GM23338 (cell line): ENCODE results near the gene CTNNA2. TPM values are rescaled to one million over a fixed set of nuclear protein-coding genes. Genes with fewer than 3 reads are reported as not detected.

ENCODE experiments used
- ATAC-seq: fragments of 200-7000 bp; cut with Tn5 transposase; 3 replicates; pipeline ENCODE4 v1.9.1; 2020
- DNase-seq: peaks from one replicate; pipeline ENCODE4 v3.0.0-alpha.2; 2015; ENCODE audit warnings: low spot score
- H2AFZ ChIP-seq: fragments of 200-600 bp; sonication (generic); 2 replicates; pipeline ENCODE4 v1.8.0; 2016; ENCODE audit warnings: antibody characterized with exemption, mild to moderate bottlenecking, moderate library complexity
- H3F3A ChIP-seq: fragments of 200-600 bp; sonication (generic); replicated peaks from 2 replicates; pipeline ENCODE4 v1.8.0; 2017; ENCODE audit warnings: antibody characterized with exemption, mixed run types, low read depth
- H3K27ac ChIP-seq: fragments of 200-600 bp; sonication (generic); 2 replicates; pipeline ENCODE4 v1.6.1; 2016; ENCODE audit warnings: low read depth
- H3K27me3 ChIP-seq: fragments of 200-600 bp; sonication (generic); 2 replicates; pipeline ENCODE4 v1.8.0; 2016; ENCODE audit warnings: mild to moderate bottlenecking, mixed run types, moderate library complexity; ENCODE audit not compliant: insufficient read depth
- H3K36me3 ChIP-seq: fragments of 200-600 bp; sonication (generic); 2 replicates; pipeline ENCODE4 v1.8.0; 2016; ENCODE audit warnings: mild to moderate bottlenecking; ENCODE audit not compliant: insufficient read depth
- H3K4me1 ChIP-seq: fragments of 200-600 bp; sonication (generic); 2 replicates; pipeline ENCODE4 v1.8.0; 2016; ENCODE audit warnings: mild to moderate bottlenecking, moderate library complexity; ENCODE audit not compliant: insufficient read depth
- H3K4me2 ChIP-seq: fragments of 200-600 bp; sonication (generic); 2 replicates; pipeline ENCODE4 v1.7.1; 2017; ENCODE audit warnings: mixed run types
- H3K4me3 ChIP-seq: fragments of 200-600 bp; sonication (generic); 2 replicates; pipeline ENCODE4 v1.6.1; 2016; ENCODE audit warnings: mixed run types
- H3K79me2 ChIP-seq: fragments of 200-600 bp; sonication (generic); replicated peaks from 2 replicates; pipeline ENCODE4 v1.8.0; 2017; ENCODE audit warnings: mild to moderate bottlenecking; ENCODE audit not compliant: insufficient read depth
- H3K9me2 ChIP-seq: fragments of 200-600 bp; sonication (generic); 2 replicates; pipeline ENCODE4 v1.8.0; 2017; ENCODE audit not compliant: insufficient read depth
- H4K20me1 ChIP-seq: fragments of 200-600 bp; sonication (generic); replicated peaks from 2 replicates; pipeline ENCODE4 v1.8.0; 2017; ENCODE audit warnings: mild to moderate bottlenecking; ENCODE audit not compliant: insufficient read depth
- H3K27ac Mint-ChIP-seq: 2 replicates; pipeline ENCODE4 v1.8.0; 2020; ENCODE audit warnings: inconsistent platforms, mild to moderate bottlenecking, moderate library complexity, mixed read lengths
- H3K27me3 Mint-ChIP-seq: 3 replicates; pipeline ENCODE4 v1.8.0; 2022; ENCODE audit warnings: low read depth, mild to moderate bottlenecking, moderate library complexity, mixed read lengths, inconsistent platforms; ENCODE audit not compliant: insufficient read depth, poor library complexity
- H3K36me3 Mint-ChIP-seq: 3 replicates; pipeline ENCODE4 v1.8.0; 2021; ENCODE audit warnings: low read depth, mild to moderate bottlenecking, inconsistent platforms, moderate library complexity, mixed read lengths
- H3K4me1 Mint-ChIP-seq: 3 replicates; pipeline ENCODE4 v1.8.0; 2020; ENCODE audit warnings: mild to moderate bottlenecking, inconsistent platforms, mixed read lengths
- H3K4me3 Mint-ChIP-seq: 3 replicates; pipeline ENCODE4 v1.8.0; 2021; ENCODE audit warnings: moderate library complexity, mild to moderate bottlenecking, inconsistent platforms, mixed read lengths
- H3K9me3 Mint-ChIP-seq: 3 replicates; pipeline ENCODE4 v1.8.0; 2020; ENCODE audit warnings: moderate library complexity, mild to moderate bottlenecking, inconsistent platforms, mixed read lengths
- CREB1 ChIP-seq: fragments of 250-450 bp; sonication (Bioruptor Pico); IDR thresholded peaks from 2 replicates; pipeline ENCODE4 v1.5.0; 2020; ENCODE audit warnings: low read depth, mild to moderate bottlenecking, moderate library complexity
- JUNB ChIP-seq: IDR thresholded peaks from one replicate; pipeline ENCODE4 v1.6.1; 2016; ENCODE audit warnings: antibody characterized with exemption; ENCODE audit not compliant: unreplicated experiment
- STAT1 ChIP-seq: IDR thresholded peaks from one replicate; pipeline ENCODE4 v1.6.1; 2016; ENCODE audit warnings: antibody characterized with exemption; ENCODE audit not compliant: unreplicated experiment
- ZNF114 ChIP-seq: fragments of 250-450 bp; sonication (Bioruptor Pico); IDR thresholded peaks from 2 replicates; pipeline ENCODE4 v1.5.0; 2020; ENCODE audit warnings: mild to moderate bottlenecking, moderate library complexity
- polyA plus RNA-seq: library from polyadenylated mRNA; unstranded; fragments of >200 nt; fragmentation: Nextera tagmentation; extraction: Ambion mirVana; gene quantifications from 2 replicates; pipeline ENCODE4 v1.2.1, GENCODE V29; 2016
- total RNA-seq: library from RNA; depleted of rRNA; stranded (reverse); fragments of >200 nt; shearing (Covaris generic); gene quantifications from 2 replicates; pipeline ENCODE4 v1.2.3, GENCODE V29; 2014
- TF ChIP-seq, protein P1 (sequence below), 2 experiments: fragments of 200-600 bp in 1 of 2; sonication (generic) in 1 of 2; conservative IDR thresholded peaks; 2 replicates each; pipeline versions ENCODE4 v1.5.1 to v1.6.1; 2016 to 2017; ENCODE audit warnings: antibody characterized with exemption in 2 of 2, low read depth in 2 of 2, mild to moderate bottlenecking in 2 of 2, moderate library complexity in 1 of 2
- TF ChIP-seq, protein P2 (sequence below): IDR thresholded peaks from 2 replicates; pipeline ENCODE4 v1.6.1; 2016; ENCODE audit warnings: antibody characterized with exemption
- TF ChIP-seq, protein P3 (sequence below): IDR thresholded peaks from one replicate; pipeline ENCODE4 v1.6.1; 2018; ENCODE audit warnings: antibody characterized with exemption; ENCODE audit not compliant: unreplicated experiment

CTNNA2 gene
- total and polyA plus RNA-seq, 2 experiments from 2014 or later: 6.4 to 15.6 TPM

DNA sequence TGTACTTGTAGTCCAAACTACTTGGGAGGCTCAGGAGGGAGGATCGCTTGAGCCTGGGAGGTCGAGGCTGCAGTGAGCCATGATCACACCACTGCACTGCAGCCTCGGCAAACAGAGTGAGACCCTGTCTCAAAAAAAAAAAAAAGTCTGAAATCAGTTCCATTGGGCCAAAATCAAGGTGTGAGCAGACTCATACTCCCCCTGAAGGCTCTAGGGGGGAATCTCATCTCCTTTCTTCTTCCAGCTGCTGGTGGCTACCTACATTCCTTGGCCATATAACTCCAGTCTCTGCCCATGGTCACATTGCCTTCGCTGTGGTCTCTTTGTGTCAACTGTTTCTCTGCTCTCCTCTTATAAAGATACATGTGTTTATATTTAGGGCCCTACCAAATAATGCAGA, 557.7 kb downstream of the CTNNA2 start:
- Mint-ChIP-seq H3K4me1 (peaks cover 2% of the 10 kb centered on the region), H3K27me3 (no peaks in the 10 kb centered on the region), H3K9me3 (no peaks in the 10 kb centered on the region), H3K27ac (no peak overlapping the region), H3K4me3 (no peak overlapping the region), H3K36me3 (no peaks in the 10 kb centered on the region)
- no peaks in the 10 kb centered on the region for H3K79me2 ChIP-seq
- peak; percentile 69; the same call in 2 of the 3 replicates for ATAC-seq
- no peak overlapping the region for H2AFZ ChIP-seq
- no peak overlapping the region for H3K4me2 ChIP-seq
- no peaks in the 10 kb centered on the region for H3K27me3 ChIP-seq
- no peak overlapping the region for H3K27ac ChIP-seq
- H3F3A ChIP-seq: no peaks in the 10 kb centered on the region
- H3K4me1 ChIP-seq: peaks cover 4% of the 10 kb centered on the region; the same call in 1 of the 2 replicates
- TF ChIP-seq ZNF114 (CRISPR knock-in tag): no peak
- TF ChIP-seq, protein P1, sequence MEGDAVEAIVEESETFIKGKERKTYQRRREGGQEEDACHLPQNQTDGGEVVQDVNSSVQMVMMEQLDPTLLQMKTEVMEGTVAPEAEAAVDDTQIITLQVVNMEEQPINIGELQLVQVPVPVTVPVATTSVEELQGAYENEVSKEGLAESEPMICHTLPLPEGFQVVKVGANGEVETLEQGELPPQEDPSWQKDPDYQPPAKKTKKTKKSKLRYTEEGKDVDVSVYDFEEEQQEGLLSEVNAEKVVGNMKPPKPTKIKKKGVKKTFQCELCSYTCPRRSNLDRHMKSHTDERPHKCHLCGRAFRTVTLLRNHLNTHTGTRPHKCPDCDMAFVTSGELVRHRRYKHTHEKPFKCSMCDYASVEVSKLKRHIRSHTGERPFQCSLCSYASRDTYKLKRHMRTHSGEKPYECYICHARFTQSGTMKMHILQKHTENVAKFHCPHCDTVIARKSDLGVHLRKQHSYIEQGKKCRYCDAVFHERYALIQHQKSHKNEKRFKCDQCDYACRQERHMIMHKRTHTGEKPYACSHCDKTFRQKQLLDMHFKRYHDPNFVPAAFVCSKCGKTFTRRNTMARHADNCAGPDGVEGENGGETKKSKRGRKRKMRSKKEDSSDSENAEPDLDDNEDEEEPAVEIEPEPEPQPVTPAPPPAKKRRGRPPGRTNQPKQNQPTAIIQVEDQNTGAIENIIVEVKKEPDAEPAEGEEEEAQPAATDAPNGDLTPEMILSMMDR (conservative IDR thresholded peaks at IDR 0.05; ENCODE audit: low read depth in 2 of 2): peak; percentile 33 to 50; a peak in 3 of 4 replicates
- no peak for TF ChIP-seq JUNB
- TF ChIP-seq, protein P2, sequence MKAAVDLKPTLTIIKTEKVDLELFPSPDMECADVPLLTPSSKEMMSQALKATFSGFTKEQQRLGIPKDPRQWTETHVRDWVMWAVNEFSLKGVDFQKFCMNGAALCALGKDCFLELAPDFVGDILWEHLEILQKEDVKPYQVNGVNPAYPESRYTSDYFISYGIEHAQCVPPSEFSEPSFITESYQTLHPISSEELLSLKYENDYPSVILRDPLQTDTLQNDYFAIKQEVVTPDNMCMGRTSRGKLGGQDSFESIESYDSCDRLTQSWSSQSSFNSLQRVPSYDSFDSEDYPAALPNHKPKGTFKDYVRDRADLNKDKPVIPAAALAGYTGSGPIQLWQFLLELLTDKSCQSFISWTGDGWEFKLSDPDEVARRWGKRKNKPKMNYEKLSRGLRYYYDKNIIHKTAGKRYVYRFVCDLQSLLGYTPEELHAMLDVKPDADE: no peak
- H3K36me3 ChIP-seq: no peaks in the 10 kb centered on the region
- H3K9me2 ChIP-seq: no peaks in the 10 kb centered on the region
- DNase-seq: peak; percentile 59
- no peaks in the 10 kb centered on the region for H4K20me1 ChIP-seq
- H3K4me3 ChIP-seq: no peak overlapping the region

DNA sequence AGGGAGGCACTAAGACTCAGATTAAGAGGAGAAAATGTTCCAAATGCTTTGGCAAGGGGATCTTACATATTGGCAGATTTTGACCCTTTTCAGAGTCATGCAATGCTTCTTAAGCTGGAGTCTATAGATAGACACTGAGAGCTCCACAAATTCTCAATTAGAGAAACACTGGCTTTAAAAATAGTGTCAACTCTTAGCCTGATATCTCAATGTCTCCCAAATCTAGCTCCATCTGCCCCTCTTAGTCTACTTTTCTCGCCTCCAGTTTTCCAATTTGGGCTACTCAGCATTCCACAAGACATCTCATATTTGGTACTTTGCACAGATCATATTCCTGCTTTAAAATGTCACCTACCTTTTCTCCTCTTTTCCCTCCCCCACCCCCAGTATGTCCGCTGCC, 559.1 kb downstream of the CTNNA2 start:
- no peak overlapping the region for H3K27ac Mint-ChIP-seq
- Histone ChIP-seq H3K4me3 (no peak overlapping the region), H3K4me2 (no peak overlapping the region), H3K36me3 (no peaks in the 10 kb centered on the region), H3F3A (no peaks in the 10 kb centered on the region), H2AFZ (no peak overlapping the region), H3K27me3 (no peaks in the 10 kb centered on the region), H3K4me1 (peaks cover 4% of the 10 kb centered on the region; the same call in 1 of the 2 replicates), H3K9me2 (no peaks in the 10 kb centered on the region), H3K27ac (no peak overlapping the region), H4K20me1 (no peaks in the 10 kb centered on the region), H3K79me2 (no peaks in the 10 kb centered on the region)
- no peaks in the 10 kb centered on the region for H3K27me3 Mint-ChIP-seq
- no peak overlapping the region for H3K4me3 Mint-ChIP-seq
- peaks cover 2% of the 10 kb centered on the region for H3K4me1 Mint-ChIP-seq
- no peaks in the 10 kb centered on the region for H3K36me3 Mint-ChIP-seq
- H3K9me3 Mint-ChIP-seq: no peaks in the 10 kb centered on the region
- DNase-seq: no peak
- no peak for ATAC-seq
- TF ChIP-seq CREB1 (no peak), STAT1 (no peak)
- TF ChIP-seq, protein P2: no peak
- TF ChIP-seq, protein P3, sequence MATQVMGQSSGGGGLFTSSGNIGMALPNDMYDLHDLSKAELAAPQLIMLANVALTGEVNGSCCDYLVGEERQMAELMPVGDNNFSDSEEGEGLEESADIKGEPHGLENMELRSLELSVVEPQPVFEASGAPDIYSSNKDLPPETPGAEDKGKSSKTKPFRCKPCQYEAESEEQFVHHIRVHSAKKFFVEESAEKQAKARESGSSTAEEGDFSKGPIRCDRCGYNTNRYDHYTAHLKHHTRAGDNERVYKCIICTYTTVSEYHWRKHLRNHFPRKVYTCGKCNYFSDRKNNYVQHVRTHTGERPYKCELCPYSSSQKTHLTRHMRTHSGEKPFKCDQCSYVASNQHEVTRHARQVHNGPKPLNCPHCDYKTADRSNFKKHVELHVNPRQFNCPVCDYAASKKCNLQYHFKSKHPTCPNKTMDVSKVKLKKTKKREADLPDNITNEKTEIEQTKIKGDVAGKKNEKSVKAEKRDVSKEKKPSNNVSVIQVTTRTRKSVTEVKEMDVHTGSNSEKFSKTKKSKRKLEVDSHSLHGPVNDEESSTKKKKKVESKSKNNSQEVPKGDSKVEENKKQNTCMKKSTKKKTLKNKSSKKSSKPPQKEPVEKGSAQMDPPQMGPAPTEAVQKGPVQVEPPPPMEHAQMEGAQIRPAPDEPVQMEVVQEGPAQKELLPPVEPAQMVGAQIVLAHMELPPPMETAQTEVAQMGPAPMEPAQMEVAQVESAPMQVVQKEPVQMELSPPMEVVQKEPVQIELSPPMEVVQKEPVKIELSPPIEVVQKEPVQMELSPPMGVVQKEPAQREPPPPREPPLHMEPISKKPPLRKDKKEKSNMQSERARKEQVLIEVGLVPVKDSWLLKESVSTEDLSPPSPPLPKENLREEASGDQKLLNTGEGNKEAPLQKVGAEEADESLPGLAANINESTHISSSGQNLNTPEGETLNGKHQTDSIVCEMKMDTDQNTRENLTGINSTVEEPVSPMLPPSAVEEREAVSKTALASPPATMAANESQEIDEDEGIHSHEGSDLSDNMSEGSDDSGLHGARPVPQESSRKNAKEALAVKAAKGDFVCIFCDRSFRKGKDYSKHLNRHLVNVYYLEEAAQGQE: no peak
